GM18505 (cell line): Measurements from ENCODE around the gene TP53BP2.
"Not testable (repeated sequence)": the region's sequence is repeated elsewhere in the genome, so short reads cannot be mapped to it uniquely, and the experiment has no call there.

Source experiments
- ATAC-seq: cut with Tn5 transposase; IDR thresholded peaks from one replicate; pipeline ENCODE4 v1.9.1; 2021; ENCODE audit not compliant: unreplicated experiment
- POLR2A ChIP-seq: IDR thresholded peaks from 4 replicates; pipeline ENCODE4 v1.6.1; 2011; ENCODE audit warnings: borderline replicate concordance; ENCODE audit not compliant: insufficient read depth, insufficient read length; ENCODE audit errors: extremely low read depth

Gene TP53BP2

GRCh38 chr1:223847781-223848345 lies 2.1 kb upstream of the TP53BP2 start:
- ATAC-seq, result no peak
- no peak for TF ChIP-seq POLR2A

GRCh38 chr1:223845037-223845809 lies 524 bp downstream of the TP53BP2 start:
- TF ChIP-seq POLR2A, result no peak
- peak; percentile 33 for ATAC-seq

GRCh38 chr1:223844787-223845036 lies 1.0 kb downstream of the TP53BP2 start:
- no peak for ATAC-seq
- TF ChIP-seq POLR2A, result no peak

GRCh38 chr1:223843934-223844786 lies 1.6 kb downstream of the TP53BP2 start:
- no peak for TF ChIP-seq POLR2A
- ATAC-seq, result no peak

- no peak for ATAC-seq
- TF ChIP-seq POLR2A, result no peak
These were observed 3.0 kb downstream of the TP53BP2 start for GRCh38 chr1:223842784-223843183.

- ATAC-seq, result not testable (repeated sequence)
These were observed 3.6 kb downstream of the TP53BP2 start for GRCh38 chr1:223841977-223842623.

GRCh38 chr1:223840254-223840653 lies 5.5 kb downstream of the TP53BP2 start:
- TF ChIP-seq POLR2A, result no peak

GRCh38 chr1:223838125-223838854 lies 7.5 kb downstream of the TP53BP2 start:
- ATAC-seq, result no peak
- no peak for TF ChIP-seq POLR2A

More at GRCh38 chr1:223840254-223840653, 5.5 kb downstream of the TP53BP2 start:
- ATAC-seq, result no peak

GRCh38 chr1:223837687-223838086 lies 8.1 kb downstream of the TP53BP2 start:
- ATAC-seq, result no peak
- no peak for TF ChIP-seq POLR2A

- TF ChIP-seq POLR2A, result no peak
- ATAC-seq, result no peak
These were observed 8.5 kb downstream of the TP53BP2 start for GRCh38 chr1:223837206-223837605.

GRCh38 chr1:223836586-223836985 lies 9.2 kb downstream of the TP53BP2 start:
- ATAC-seq, result no peak
- no peak for TF ChIP-seq POLR2A

GRCh38 chr1:223835754-223836153 lies 10.0 kb downstream of the TP53BP2 start:
- ATAC-seq, result no peak
- TF ChIP-seq POLR2A, result no peak

GRCh38 chr1:223834660-223835263 lies 11.0 kb downstream of the TP53BP2 start:
- no peak for TF ChIP-seq POLR2A
- ATAC-seq, result no peak

- no peak for TF ChIP-seq POLR2A
- no peak for ATAC-seq
These were observed 11.8 kb downstream of the TP53BP2 start for GRCh38 chr1:223833948-223834347.
